Osteoblast (primary cell): ENCODE data around the gene UTP4. TPM values are rescaled to one million over a fixed set of nuclear protein-coding genes. Genes with fewer than 3 reads are reported as not detected.

Source experiments
- DNase-seq: peaks from one replicate; pipeline ENCODE4 v3.0.0; 2011; ENCODE audit warnings: low spot score, mixed read lengths; ENCODE audit not compliant: insufficient read length; ENCODE audit errors: missing footprints
- H2AFZ ChIP-seq: 2 replicates; pipeline ENCODE4 v1.6.0; 2011; ENCODE audit warnings: mild to moderate bottlenecking, low read length
- H3K27ac ChIP-seq: 2 replicates; pipeline ENCODE4 v1.5.1; 2011; ENCODE audit warnings: mild to moderate bottlenecking, low read depth, low read length, moderate library complexity
- H3K27me3 ChIP-seq: 2 replicates; pipeline ENCODE4 v1.6.0; 2012; ENCODE audit warnings: mild to moderate bottlenecking, control low read depth, inconsistent platforms, low read length, moderate library complexity; ENCODE audit not compliant: insufficient read depth
- H3K36me3 ChIP-seq: 2 replicates; pipeline ENCODE4 v1.5.1; 2011; ENCODE audit warnings: mild to moderate bottlenecking, low read length, control low read depth, moderate library complexity; ENCODE audit not compliant: insufficient read depth
- H3K4me1 ChIP-seq: 2 replicates; pipeline ENCODE4 v1.5.1; 2011; ENCODE audit warnings: mild to moderate bottlenecking, low read length, control low read depth, moderate library complexity; ENCODE audit not compliant: insufficient read depth
- H3K4me2 ChIP-seq: 2 replicates; pipeline ENCODE4 v1.6.0; 2011; ENCODE audit warnings: mild to moderate bottlenecking, low read length; ENCODE audit not compliant: insufficient read depth
- H3K4me3 ChIP-seq: fragments of 200-600 bp; sonication (generic); 3 replicates; pipeline ENCODE4 v1.5.1; 2012; ENCODE audit warnings: mild to moderate bottlenecking, low read length, inconsistent platforms; ENCODE audit not compliant: insufficient read depth
- H3K79me2 ChIP-seq: 2 replicates; pipeline ENCODE4 v1.6.0; 2012; ENCODE audit warnings: mild to moderate bottlenecking, low read length, control low read depth, inconsistent platforms; ENCODE audit not compliant: insufficient read depth
- H3K9me3 ChIP-seq: 2 replicates; pipeline ENCODE4 v1.5.1; 2011; ENCODE audit warnings: low read depth, low read length, control low read depth
- H4K20me1 ChIP-seq: 2 replicates; pipeline ENCODE4 v1.6.0; 2012; ENCODE audit warnings: mild to moderate bottlenecking, low read length, control low read depth; ENCODE audit not compliant: insufficient read depth
- CTCF ChIP-seq: IDR thresholded peaks from 2 replicates; pipeline ENCODE4 v1.5.1; 2011; ENCODE audit warnings: mild to moderate bottlenecking, low read depth, low read length, moderate library complexity; ENCODE audit errors: extremely low read depth
- total RNA-seq: library from RNA; depleted of rRNA; stranded (reverse); fragments of >200 nt; gene quantifications from 2 replicates; pipeline ENCODE4 v1.2.3, GENCODE V29; 2012

UTP4 gene
- total RNA-seq, 1 donor = 17.4 TPM

GRCh38 chr16:69116256-69116875 lies 16.1 kb upstream of the UTP4 start:
- Histone ChIP-seq H3K4me3 (no peak overlapping the region), H3K9me3 (no peaks in the 10 kb centered on the region), H3K4me2 (no peak overlapping the region), H3K36me3 (peaks cover 73% of the 10 kb centered on the region), H2AFZ (no peak overlapping the region), H4K20me1 (peaks cover 37% of the 10 kb centered on the region), H3K27ac (no peak overlapping the region), H3K79me2 (peaks cover 10% of the 10 kb centered on the region), H3K27me3 (no peaks in the 10 kb centered on the region), H3K4me1 (no peaks in the 10 kb centered on the region)
- DNase-seq = no peak
- no peak for TF ChIP-seq CTCF

GRCh38 chr16:69116906-69117305 lies 15.5 kb upstream of the UTP4 start:
- no peak overlapping the region for H2AFZ ChIP-seq
- H3K27me3 ChIP-seq = no peaks in the 10 kb centered on the region
- H3K27ac ChIP-seq = no peak overlapping the region
- TF ChIP-seq CTCF = no peak
- peaks cover 10% of the 10 kb centered on the region for H3K79me2 ChIP-seq
- H4K20me1 ChIP-seq = peaks cover 37% of the 10 kb centered on the region
- no peaks in the 10 kb centered on the region for H3K9me3 ChIP-seq
- no peak overlapping the region for H3K4me2 ChIP-seq
- no peaks in the 10 kb centered on the region for H3K4me1 ChIP-seq
- no peak overlapping the region for H3K4me3 ChIP-seq
- no peak for DNase-seq
- peaks cover 70% of the 10 kb centered on the region for H3K36me3 ChIP-seq

GRCh38 chr16:69118468-69118867 lies 14.0 kb upstream of the UTP4 start:
- no peak for TF ChIP-seq CTCF
- peaks cover 17% of the 10 kb centered on the region for H3K79me2 ChIP-seq
- H3K27ac ChIP-seq = no peak overlapping the region
- H3K4me2 ChIP-seq = no peak overlapping the region
- H3K9me3 ChIP-seq = no peaks in the 10 kb centered on the region
- H4K20me1 ChIP-seq = peaks cover 35% of the 10 kb centered on the region
- no peaks in the 10 kb centered on the region for H3K4me1 ChIP-seq
- H3K4me3 ChIP-seq = no peak overlapping the region
- H3K27me3 ChIP-seq = no peaks in the 10 kb centered on the region
- peaks cover 70% of the 10 kb centered on the region for H3K36me3 ChIP-seq
- no peak for DNase-seq
- H2AFZ ChIP-seq = no peak overlapping the region

- H3K27me3 ChIP-seq = no peaks in the 10 kb centered on the region
- peaks cover 23% of the 10 kb centered on the region for H3K79me2 ChIP-seq
- no peak overlapping the region for H3K4me3 ChIP-seq
- no peak overlapping the region for H2AFZ ChIP-seq
- H3K4me1 ChIP-seq = no peaks in the 10 kb centered on the region
- peaks cover 70% of the 10 kb centered on the region for H3K36me3 ChIP-seq
- TF ChIP-seq CTCF = no peak
- no peaks in the 10 kb centered on the region for H3K9me3 ChIP-seq
- peaks cover 37% of the 10 kb centered on the region for H4K20me1 ChIP-seq
- H3K4me2 ChIP-seq = no peak overlapping the region
- no peak overlapping the region for H3K27ac ChIP-seq
- DNase-seq = no peak
These were observed 13.5 kb upstream of the UTP4 start for GRCh38 chr16:69118994-69119393.
